Neutrophil (primary cell): Measurements from ENCODE around the gene EXOC3.
"Not testable (repeated sequence)": the region's sequence is repeated elsewhere in the genome, so short reads cannot be mapped to it uniquely, and the experiment has no call there.

Experiments
- H3K27ac ChIP-seq: fragments of 200-600 bp; sonication (generic); 2 replicates; pipeline ENCODE4 v1.5.1; 2016; ENCODE audit warnings: mild to moderate bottlenecking, moderate library complexity
- H3K27me3 ChIP-seq: fragments of 200-600 bp; sonication (generic); 2 replicates; pipeline ENCODE4 v1.6.0; 2016; ENCODE audit warnings: mild to moderate bottlenecking
- H3K36me3 ChIP-seq: fragments of 200-600 bp; sonication (generic); 2 replicates; pipeline ENCODE4 v1.5.1; 2017
- H3K4me1 ChIP-seq, 2 experiments: fragments of 200-600 bp in 1 of 2; sonication (generic) in 1 of 2; 1 replicate in 1 of 2; 2 replicates in 1 of 2; pipeline versions ENCODE4 v1.5.1 to v1.6.1; 2013 to 2016; ENCODE audit warnings: low read depth in 1 of 2, low read length in 1 of 2, mild to moderate bottlenecking in 1 of 2, moderate library complexity in 1 of 2; ENCODE audit not compliant: control insufficient read depth in 1 of 2, insufficient read depth in 1 of 2
- H3K4me3 ChIP-seq, 2 experiments: fragments of 200-600 bp in 1 of 2; sonication (generic) in 1 of 2; 1 replicate in 1 of 2; 2 replicates in 1 of 2; pipeline ENCODE4 v1.5.1; 2013 to 2016; ENCODE audit warnings: low read depth in 1 of 2, low read length in 1 of 2, mild to moderate bottlenecking in 1 of 2, moderate library complexity in 1 of 2
- H3K9me3 ChIP-seq: fragments of 200-600 bp; sonication (generic); 2 replicates; pipeline ENCODE4 v1.5.1; 2016
- CTCF ChIP-seq: fragments of 200-600 bp; sonication (generic); IDR thresholded peaks from 2 replicates; pipeline ENCODE4 v1.5.1; 2016; ENCODE audit warnings: antibody characterized with exemption

Gene EXOC3

DNA sequence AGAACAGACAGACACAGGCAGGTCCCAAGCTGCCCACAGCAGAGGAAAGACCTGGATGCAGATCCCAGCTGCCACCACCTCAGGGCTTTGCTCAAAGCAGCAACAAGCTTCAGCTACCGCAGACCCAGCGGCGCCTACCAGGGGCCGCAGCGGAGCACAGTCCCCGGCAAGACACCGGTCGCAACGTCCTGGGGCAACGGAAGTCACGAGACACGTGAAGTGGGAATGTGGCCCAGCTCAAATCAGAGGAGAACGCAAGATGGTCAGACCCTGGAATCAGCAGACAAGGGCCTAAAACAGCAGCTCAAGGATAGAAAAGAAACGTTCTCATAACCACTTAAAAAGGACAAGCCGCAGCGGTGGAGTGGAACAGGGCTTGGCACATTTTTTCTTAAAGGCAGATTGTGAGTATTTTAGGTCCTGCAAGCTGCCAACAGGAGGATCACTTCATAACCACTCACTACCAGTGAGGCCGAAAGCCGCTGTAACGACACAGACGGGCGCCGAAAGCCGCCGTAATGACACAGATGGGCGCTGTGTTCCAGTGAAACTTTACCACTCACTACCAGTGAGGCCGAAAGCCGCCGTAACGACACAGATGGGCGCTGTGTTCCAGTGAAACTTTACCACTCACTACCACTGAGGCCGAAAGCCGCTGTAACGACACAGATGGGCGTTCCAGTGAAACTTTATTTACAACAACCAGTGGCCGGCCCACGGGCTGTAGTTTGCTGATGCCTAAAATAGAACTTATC is 59.5 kb downstream of the EXOC3 start:
- no peak for TF ChIP-seq CTCF
- Histone ChIP-seq H3K9me3 (no peaks in the 10 kb centered on the region), H3K27ac (no peak overlapping the region), H3K36me3 (no peaks in the 10 kb centered on the region), H3K4me3 (no peak overlapping the region), H3K27me3 (peaks cover 53% of the 10 kb centered on the region), H3K4me1 (no peaks in the 10 kb centered on the region)

GRCh38 chr5:504326-505154 is 61.6 kb downstream of the EXOC3 start:
- H3K27me3 ChIP-seq, result peaks cover 44% of the 10 kb centered on the region

DNA sequence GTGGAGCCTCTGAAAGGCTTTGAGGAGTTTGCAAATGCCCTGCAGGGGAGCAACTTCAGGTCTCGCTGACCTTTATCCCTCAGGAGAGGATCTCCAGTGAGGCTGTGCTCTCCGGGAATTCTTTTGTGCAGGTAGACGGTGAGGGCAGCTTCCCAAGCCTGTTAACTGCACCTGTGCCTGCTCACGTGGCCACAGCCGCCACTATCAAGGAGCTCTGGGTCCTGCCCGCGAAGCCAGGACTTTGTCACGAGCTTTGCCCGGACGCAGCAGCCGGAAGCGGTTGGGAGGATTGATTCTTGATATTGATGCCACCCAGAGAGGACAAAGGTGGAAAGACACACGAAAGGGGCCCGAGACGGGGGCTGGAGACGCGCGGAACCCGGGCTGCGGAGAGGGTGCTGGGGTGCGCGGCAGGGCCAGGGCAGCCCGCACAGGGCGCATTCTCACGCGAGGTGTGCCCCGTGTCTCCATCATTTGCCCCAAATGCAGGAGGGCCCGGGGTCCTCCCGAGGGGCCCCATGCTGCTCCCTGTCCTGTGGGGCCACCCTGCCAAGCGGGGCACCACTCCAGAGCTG is 63.1 kb downstream of the EXOC3 start:
- Histone ChIP-seq H3K36me3 (no peaks in the 10 kb centered on the region), H3K27me3 (peaks cover 33% of the 10 kb centered on the region), H3K4me1 (no peaks in the 10 kb centered on the region), H3K4me3 (no peak overlapping the region), H3K27ac (no peak overlapping the region), H3K9me3 (no peaks in the 10 kb centered on the region)
- TF ChIP-seq CTCF, result no peak

More at GRCh38 chr5:504326-505154, 61.6 kb downstream of the EXOC3 start:
- no peaks in the 10 kb centered on the region for H3K9me3 ChIP-seq
- H3K4me3 ChIP-seq, result no peak overlapping the region
- no peak for TF ChIP-seq CTCF
- no peaks in the 10 kb centered on the region for H3K4me1 ChIP-seq
- H3K36me3 ChIP-seq, result no peaks in the 10 kb centered on the region
- H3K27ac ChIP-seq, result no peak overlapping the region

GRCh38 chr5:507986-508575 is 65.1 kb downstream of the EXOC3 start:
- peaks cover 17% of the 10 kb centered on the region for H3K27me3 ChIP-seq
- not testable (repeated sequence) for H3K4me3 ChIP-seq, H3K36me3 ChIP-seq, H3K27ac ChIP-seq, H3K9me3 ChIP-seq, H3K4me1 ChIP-seq

DNA sequence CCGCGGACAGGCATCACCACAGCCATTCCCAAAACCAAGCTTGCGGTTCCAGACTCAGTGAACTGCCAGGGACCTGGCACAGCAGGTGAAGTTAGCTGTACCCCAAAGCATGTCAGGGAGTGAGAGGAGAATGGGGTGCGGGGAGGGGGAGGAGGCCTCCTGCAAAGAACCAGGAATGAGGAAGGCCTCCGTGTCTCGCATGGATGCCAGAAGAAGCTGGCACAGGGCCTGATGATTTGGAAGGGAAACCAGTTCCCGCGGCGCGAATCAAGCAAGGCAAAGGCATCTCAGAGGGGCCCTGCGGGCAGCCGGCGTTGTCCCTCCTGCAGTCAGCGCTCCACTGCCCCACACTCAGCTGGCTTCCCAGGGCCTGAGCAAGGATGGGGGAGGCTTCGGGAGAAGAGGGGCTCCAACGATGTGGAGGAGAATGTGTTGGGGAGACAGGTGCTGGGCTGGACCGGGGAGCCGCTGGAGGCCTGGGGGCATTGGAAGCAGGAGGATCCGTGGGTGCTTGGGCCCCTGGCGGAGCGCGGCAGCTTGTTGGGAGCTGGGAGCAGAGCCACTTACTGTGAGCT is 66.7 kb downstream of the EXOC3 start:
- H3K4me1 ChIP-seq, result no peaks in the 10 kb centered on the region
- H3K36me3 ChIP-seq, result no peaks in the 10 kb centered on the region
- H3K27ac ChIP-seq, result no peak overlapping the region
- no peaks in the 10 kb centered on the region for H3K9me3 ChIP-seq
- H3K27me3 ChIP-seq, result peaks cover 22% of the 10 kb centered on the region
- TF ChIP-seq CTCF, result no peak
- H3K4me3 ChIP-seq, result no peak overlapping the region
